HG03469 (cell line): Measurements from ENCODE around the gene LARGE1.

Source experiments
- ATAC-seq: cut with Tn5 transposase; IDR thresholded peaks from one replicate; pipeline ENCODE4 v1.9.1; 2021; ENCODE audit warnings: mild to moderate bottlenecking, moderate library complexity, moderate number of reproducible peaks; ENCODE audit not compliant: unreplicated experiment

Gene LARGE1

DNA sequence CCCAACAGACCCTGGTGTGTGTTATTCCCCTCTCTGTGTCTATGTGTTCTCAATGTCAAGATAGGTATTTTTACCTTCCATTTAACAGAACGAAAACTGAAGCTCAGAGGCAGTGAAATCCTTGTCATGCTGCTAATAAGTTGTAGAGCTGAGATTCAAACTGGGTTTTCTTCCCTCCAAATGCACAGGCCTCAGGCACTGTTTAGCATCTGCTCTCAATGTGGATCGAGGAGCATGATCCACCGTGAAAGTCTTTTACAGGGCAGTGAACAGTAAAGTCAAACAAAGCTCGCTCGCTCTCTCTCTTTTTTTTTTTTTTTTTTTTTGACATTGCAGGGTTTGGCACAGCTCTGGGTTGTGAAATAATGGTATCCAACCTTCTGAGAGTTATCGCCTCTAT is 461.1 kb downstream of the LARGE1 start:
- no peak for ATAC-seq

DNA sequence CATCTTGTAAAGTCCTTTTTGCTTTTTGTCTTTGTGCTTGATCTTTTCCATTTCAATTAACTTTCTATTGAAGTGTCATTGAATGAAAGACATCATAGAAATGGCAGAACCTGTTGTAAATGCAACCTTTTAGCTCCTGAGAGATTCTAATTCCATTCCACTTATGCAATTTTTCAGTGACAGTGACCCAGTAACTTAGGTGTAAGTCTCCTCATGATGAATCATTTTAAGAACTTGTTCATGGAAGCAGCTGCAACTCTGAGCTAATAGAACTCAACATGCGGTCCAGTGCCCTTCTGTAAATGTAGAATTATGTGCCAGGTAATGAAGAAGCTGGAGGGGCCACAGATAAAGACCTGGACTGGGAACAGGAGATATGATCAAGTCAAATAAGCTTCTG is 463.8 kb downstream of the LARGE1 start:
- no peak for ATAC-seq

DNA sequence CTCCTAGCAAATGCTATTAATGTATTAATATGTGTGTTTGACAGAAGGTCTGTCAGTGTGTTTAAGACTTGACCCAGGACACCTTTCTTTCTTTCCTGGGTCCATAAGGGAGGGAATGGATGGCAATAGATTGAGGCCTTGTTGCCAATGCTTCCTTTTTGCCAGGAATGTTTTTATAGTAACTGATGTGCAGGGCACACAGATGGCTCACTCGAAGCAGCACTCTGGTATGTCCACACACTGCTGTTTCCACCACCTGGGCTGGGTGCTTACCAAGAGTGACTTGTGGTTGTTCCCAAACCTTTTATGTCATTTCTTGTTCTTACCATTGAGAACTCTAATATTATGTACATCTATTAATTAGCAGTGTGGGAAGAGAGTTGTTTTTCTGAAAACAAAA is 465.2 kb downstream of the LARGE1 start:
- ATAC-seq: no peak

DNA sequence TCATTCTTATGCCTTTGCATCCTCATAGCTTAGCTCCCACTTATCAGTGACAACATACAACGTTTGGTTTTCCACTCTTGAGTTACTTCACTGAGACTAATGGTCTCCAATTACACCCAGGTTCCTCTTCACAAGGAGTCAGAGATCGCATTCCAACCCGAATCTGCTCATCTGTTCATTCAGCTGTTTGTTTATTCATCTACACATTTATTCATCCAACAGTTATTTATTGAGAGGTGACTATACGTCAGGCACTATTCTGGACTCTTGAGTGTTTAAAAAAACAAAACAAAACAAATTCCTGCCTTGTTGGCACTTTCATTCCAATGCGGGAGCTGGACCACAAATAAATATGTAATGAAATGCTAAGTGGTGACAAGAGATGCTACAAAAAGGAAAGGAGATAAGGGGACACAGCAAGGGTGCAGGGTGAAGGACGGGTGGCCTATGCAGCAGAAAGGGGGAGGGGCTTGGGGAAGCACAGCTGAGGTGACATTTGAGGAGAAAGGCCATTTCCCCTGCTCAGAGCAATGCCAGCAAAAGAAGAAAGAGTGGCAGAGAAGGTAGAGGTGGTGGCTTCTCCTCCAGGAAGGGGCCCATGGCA is 468.3 kb downstream of the LARGE1 start:
- ATAC-seq: no peak

DNA sequence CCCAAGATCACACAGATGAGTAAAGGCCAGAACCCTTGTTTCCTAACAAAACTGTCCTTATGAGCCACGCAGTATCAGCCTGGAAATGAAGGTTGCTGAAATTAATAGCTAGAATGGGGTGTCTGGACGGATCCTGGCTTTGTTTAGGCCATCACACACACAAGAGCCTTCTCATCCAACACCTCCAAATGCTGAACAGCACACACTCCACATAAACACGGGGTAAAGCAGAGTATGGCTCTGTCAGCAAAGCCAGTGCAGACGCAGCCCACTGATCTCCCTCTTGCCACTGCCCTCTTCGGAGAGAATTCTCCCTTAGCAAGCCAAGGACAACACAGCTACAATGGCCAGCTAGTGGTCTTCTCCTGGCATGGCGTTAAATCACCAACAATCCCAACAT is 469.5 kb downstream of the LARGE1 start:
- ATAC-seq: no peak

DNA sequence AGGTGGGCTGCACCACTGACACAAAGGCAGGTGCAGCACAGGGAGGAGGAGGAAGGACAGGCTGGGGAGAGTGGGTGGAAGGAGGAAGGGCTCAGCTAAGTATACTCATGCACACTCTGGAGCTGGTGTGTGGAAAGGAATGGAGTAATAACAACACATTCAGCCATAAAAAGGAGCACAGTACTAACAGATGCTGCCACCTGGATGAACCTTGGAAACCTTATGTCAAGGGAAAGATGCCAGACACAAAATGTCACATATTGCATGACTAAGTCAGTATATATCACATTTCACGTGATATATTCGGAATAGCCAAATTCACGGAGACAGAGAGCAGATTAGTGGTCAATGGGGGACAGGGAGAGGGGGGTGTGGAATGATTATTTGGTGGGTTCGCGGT is 472.5 kb downstream of the LARGE1 start:
- ATAC-seq: no peak

DNA sequence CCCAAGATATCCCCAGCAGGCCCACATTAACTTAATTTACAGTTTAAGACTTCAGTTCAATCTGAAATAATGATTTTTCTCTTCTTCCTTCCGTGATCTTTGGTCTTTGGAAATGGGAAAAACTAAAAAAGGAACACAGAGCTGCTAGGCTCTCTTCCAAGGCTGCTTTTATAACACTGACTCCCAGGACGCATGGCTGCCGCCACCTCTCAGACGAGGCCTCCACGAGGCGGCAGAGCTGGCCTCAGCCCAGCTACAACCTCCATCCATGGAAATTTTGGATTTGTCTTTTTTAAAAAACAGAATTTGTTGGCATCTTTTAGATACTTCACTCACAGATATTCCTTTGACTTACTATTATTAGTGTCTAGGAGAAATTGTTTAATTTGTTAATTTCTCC is 476.6 kb downstream of the LARGE1 start:
- ATAC-seq: no peak

DNA sequence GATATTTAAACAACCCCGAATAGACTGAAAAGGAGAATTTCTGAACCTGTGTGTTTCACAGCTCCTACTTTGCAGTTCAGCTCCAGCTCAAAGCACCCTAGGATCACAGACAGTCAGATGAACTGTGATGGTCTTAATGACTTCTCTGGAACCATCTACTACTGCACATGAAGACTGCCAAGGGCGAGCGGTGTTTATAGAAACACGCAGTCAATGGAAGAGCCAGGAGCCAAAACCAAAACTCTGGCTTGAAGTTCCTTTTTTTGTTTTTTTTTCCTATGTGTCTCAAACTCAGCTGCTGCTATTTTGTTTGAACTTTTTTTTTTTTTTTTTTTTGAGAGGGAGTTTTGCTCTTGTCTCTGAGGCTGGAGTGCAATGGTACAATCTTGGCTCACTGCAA is 479.5 kb downstream of the LARGE1 start:
- no peak for ATAC-seq

DNA sequence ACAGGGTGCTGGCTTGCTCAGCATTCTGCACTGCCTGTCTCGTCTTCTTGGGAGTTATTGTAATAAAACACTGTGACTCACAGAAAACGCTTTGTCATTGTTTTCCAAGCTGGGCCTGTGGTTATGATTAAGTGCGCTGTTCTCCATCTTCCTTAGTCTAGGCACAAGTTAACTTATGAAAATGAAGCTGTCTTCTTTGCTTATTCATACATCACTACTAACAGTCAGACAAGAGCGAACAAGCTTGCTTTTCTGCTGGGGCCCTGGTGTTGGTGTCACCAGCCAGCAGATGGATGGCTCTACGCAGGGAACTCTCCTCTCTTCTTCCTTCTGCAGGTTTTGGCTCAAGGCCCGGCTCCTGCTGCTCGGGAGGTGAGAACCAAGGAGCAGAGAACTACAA is 482.0 kb downstream of the LARGE1 start:
- ATAC-seq: no peak

DNA sequence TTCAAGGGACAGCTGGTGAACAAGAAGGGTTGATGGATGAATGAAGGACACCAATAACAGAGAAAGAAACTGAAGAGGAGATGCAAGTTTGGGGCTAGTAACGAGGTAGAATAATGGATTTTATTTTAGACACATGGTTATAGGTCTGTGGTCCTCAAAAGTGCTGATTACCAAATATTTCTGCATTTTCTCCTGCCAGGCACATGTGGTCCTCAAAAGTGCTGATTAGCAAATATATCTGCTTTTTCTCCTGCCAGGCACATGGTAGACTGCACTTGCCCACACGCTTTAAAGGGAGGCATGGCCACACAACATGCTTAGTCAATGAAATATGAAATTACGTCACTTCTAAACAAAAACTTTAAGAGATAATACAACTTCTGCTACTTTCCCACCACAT is 489.0 kb downstream of the LARGE1 start:
- no peak for ATAC-seq

DNA sequence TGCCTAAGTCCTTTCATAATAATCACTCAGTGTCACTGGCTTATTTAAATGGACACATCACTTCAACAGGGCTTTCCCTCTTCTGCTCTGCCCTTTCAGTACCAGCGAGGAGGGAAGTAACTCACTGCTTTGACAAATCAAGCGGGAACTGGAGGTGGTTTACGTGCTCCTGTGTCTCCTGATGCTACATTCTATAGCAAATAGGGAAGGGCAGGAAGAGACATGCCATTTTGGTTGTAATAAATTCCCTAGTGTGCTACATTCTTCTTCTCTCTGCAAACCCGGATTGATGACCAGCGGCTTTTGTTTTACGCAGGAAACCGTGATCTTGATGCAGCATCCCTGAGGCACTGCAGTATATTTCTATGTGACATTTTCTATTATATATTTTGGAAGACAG is 491.0 kb downstream of the LARGE1 start:
- ATAC-seq: no peak

DNA sequence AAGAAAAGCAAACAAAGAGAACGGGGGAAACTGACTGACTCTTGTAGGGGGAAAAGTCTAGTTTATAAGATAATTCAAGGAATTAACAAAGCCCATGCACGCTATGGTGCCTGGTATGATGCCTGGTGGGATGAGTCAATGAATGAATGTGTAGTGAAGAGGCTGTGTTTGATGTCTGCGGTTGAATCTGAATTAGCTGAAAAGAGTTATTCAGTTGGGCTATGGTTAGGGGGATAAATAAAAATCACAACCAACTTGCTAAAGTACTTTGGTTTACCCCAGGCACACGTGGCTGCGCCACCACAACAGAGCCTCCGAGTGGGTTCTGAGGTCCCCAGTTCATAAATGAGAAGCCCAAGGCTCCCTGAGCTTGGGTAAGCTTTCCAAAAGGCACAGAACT is 492.8 kb downstream of the LARGE1 start:
- ATAC-seq: no peak

DNA sequence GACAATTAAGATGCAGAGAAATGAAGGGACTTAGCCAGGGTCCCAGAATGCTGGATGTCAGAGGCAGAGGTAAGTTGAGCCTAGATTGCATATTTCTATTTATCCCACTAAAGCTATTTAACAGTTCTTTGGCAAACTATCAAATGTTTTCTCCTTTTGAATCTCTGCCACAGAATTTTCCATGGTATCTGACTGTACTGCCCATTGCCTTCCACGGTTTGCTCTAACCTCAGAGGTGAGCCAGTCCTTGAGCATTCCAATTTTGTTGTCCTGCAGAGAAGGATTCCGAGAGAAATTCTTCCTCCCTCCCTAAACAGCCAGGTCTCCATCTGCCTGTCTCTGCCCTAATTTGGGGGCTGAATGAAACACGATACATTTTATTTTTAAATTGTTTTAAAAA is 493.8 kb downstream of the LARGE1 start:
- ATAC-seq: no peak

DNA sequence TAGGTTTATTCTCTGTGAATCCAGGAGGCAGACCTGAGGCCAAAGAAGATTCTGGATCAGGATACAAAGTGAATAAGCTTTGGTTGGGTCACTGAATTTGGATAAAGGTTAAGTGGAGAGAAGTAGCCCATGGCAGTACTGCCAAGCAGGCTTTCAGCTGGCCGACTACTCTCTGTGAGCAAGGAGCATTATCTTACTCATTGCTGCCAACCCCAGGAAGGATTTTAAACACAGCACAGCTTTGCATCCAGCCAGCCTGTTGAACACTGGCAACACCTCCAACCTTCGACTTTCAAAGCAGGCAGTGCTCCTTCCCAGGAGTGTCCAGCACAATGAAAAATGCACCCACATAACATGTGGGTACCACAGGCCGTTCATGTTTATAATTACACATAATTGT is 498.4 kb downstream of the LARGE1 start:
- ATAC-seq: no peak

DNA sequence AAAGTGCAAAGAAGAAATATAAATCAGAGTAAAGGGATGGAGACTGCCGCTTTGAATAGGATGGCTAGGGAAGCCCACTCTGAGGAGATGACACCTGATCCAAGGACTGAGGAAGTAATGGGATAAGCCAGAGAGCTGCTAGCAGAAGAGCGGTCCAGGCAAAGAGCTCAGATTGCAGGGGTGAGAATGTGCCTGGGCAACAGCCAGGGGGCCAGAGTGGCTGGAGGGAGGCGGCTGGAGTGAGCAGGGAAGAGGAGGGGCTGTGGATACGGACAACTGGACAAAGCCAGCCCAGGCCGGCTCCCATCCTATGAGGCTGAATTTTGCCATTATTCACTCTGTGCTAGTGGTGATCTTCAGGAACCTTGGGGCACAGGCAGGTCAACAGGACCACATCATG is 501.8 kb downstream of the LARGE1 start:
- no peak for ATAC-seq

DNA sequence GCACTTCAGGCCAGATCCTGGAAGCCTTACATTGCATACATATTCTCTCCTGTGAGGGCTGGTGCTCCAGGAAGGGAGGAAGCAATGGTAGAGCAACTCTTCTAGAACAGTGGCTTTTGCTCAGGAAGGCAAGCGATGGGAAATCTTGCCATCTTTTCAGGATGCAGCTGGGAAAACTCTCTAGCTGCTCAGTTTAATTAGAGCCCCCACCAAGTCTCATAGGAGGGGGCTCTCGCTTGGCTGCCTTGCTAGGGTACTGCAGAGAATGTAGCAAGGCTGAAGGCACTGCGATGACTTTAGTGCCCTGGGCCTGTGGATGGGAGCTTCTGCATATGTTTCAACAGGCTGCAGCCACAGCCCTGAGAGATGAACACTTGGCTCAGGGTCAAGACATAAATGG is 504.9 kb downstream of the LARGE1 start:
- ATAC-seq: no peak

DNA sequence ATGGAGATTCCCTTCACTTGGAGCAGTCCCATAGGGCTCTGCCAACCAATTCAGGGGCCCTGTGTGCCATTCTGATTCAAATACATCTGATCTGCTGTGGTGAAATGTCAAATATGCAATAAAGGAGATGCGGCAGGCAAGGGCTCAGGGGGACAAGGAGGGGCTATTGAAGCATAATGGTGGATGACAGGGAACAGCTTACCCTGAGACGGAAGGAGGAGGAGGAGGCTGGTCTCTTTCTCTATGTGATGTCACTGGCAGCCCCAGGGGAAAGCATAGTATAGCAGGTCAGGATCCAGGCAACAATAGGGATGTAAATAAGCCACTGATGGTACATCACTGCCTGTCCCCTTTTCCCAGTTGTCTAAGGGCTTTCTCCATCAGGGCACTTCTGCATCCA is 511.2 kb downstream of the LARGE1 start:
- no peak for ATAC-seq

DNA sequence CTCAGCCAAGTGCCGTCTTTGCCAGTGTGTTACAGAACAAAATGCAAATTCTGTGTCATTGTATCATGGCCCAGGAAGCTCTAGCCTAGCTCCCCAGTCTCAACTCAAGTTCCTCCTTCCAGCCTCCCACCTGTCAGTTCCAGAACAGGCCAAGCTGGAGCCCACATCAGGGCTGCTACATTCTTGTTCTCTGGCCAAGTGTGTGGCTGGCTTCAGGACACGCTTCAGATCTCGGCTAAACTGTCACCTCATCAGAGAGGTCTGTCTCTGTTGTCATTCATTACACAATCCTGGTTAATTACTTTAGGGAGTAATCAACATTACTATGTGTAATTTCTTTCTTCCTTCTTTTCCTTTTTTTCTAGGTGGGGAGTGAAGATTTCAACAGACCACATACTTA is 515.1 kb downstream of the LARGE1 start:
- no peak for ATAC-seq

DNA sequence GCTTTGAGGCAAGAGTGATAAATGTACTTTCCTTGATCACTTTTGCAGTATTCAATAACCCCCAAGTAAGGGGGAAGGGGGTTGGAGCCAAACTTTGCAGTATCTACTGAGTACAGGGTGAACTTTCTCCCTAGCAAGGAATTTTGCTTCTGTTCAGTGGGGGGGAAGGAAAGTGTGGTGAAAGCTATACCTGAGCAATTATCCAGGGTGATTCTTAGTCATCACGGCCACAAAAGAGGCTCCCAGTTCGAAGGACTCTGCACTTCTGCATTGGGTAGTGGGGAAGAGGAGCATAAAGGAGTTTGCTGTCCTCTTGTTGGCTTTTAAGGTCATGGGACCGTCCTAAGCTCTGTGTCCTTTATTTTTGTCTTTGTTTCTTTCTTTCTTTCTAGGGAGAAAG is 515.6 kb downstream of the LARGE1 start:
- no peak for ATAC-seq

DNA sequence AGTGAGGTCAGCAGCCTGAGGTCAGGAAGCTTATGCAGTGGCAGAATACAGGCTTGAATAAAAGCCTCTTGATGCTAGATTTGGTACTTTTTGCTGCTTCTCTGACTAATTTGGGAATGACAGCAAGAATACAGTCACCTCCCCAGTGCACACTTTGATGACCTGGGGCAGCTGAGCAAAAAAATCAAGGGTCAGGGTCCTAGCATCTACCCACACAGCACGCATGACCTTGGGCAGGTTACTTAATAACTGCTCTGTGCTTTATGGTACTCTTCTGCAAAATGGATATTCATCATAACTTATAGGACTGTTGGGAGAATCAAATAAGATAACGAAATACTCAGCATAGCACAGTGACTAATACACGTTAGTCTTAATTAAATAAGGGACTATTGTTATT is 518.0 kb downstream of the LARGE1 start:
- ATAC-seq: no peak

DNA sequence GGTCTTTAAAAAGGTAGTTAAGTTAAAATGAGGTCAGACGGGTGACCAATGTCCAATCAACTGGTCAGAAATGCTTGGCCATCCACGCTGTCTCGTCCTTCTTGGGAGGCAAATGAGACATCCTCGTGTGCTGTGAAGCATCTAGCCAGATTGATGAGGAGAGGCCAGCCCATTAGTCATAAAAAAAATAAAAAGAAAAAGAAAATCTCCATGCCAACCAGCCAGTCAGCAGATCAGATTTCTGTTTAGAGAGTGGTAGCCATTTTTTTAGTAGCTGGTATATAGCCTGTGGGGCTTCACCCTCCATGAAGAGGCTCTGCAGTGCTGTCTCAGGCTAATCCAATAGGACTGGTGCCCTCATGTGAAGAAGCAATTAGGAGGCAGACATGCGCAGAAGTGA is 519.0 kb downstream of the LARGE1 start:
- no peak for ATAC-seq

DNA sequence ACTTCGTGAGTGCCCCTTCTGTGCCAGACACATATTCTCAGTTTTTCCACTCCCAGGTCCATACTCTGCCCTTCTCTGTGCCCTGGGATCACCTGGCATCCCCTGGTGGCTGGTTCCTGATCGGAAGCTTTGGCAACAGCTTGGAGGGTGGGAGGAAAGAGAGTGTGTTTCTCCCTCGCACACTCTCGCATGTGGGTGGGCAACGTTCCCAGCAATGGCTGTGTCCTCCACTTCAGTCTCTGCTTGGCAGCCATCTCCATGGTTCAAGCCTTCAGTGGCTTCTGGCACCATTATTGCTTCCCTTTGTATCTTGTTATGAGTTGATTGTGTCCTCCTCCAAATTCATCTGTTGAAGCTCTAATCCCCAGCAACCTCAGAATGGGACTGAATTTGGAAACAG is 519.4 kb downstream of the LARGE1 start:
- no peak for ATAC-seq

DNA sequence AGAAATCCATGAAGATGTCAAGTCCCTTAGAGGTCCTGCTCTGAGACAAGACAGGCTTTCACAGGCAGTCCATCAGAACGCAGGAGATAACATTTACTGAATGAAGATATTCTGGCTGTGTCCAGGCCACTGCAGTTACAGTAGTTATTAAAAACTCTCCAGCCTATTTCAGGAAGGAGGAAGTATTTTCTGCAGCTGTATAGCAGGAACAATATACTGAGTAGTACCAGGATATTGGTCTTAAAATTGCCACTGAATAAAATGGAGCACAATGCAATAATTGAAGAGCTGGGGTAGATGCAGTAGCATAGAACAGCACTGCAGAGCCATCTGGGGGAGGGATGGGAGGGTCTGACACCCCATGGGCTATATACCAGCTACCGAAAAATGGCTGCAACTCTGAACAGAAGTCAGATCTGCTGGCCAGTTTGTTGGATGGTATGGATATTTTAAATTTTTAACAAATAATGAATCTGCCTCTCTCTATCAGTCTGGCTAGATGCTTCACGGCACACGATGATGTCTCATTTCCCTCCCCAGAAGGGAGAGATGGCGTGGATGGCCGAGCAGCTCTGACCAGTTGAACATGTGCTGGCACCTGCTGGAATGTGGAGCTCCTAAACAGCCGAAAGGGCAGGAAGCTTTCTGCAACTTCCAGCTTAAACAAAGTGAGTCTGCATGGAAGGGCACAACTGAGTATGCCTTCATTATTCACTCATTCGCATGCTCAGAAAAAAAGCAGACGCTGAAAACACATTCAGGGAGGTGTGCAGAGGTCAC is 520.0 kb downstream of the LARGE1 start:
- no peak for ATAC-seq
